Activated naive CD8-positive, alpha-beta T cell treated with anti-CD3 and anti-CD28 coated beads, Interleukin-2, amount 50 U/mL, for 16 hours (primary cell): ENCODE measurements around the gene PKP1.

Source experiments
- DNase-seq: peaks from one replicate; pipeline ENCODE4 v3.0.0-alpha.2; 2020; ENCODE audit warnings: low read depth, low spot score

Gene PKP1

DNA sequence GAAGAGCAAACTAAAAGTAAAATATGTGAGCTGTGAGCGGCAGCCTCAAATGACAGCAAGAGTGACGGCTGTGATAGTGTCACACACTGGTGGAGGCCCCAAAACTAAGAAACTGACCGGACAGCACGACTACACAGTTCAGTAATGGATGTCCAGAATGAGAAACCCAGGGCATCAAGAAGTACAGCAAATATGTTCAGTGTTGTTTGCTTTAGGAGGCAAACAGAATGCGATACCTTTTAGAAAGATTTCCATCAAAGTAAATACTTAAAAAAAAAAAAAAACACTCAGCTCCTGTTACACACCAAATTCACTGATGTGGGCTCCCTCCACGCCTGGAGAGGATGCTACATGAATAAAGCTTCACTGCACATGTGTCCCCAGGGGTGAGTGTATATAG lies 1.1 kb upstream of the PKP1 start:
- no peak for DNase-seq

DNA sequence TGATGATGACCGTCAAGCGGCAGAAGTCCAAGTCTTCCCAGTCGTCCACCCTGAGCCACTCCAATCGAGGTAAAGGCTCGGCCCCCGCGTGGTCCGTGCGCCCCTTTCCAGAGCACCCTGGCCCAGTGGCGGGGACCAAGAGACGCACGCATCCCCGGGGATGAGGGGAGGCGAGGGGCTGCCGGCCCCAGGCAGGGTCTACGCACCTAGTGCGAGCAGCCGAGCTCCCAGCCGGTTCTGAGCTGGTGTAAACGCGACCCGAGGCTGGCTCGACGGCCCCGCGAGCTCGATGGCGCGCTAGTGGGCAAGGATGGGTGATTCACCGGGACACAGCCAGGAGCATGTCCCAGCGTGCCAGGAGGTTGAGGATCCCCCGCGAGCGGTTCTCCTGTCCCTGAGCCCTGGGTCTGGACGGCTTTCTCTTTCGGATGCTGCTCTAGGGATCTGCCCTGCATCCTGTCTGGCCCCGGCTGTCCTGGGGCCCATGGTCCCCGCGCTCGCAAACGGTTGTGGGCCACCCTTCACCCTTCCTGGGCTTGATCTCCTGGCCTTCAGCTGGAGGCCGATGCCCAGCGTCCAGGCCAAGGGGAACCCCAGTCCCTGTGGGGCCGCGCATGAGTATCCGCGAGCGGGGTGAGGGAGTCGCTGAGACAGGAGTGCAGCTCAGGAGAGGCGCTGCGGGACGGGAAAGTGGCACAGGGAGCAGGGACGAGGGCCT lies 689 bp downstream of the PKP1 start:
- DNase-seq: no peak

DNA sequence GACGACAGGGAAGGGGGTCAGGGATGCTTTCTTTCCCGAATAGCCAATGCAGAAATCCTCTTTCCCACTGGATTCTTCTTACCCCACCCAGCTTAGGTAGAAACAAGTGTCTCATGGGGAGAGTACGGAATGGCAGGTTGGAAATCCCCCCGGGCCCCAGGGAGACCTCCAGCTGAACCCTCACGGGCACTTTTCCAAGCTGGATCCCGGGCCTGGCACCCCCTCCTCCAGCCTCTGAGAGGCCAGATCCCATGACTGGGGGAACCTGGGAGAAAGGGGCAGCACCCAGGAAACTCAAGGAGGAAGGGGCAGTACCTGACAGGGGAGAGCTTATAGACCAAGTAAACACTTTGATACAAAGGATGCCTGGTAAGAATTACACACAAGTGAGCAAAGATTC lies 1.3 kb downstream of the PKP1 start:
- DNase-seq: no peak

DNA sequence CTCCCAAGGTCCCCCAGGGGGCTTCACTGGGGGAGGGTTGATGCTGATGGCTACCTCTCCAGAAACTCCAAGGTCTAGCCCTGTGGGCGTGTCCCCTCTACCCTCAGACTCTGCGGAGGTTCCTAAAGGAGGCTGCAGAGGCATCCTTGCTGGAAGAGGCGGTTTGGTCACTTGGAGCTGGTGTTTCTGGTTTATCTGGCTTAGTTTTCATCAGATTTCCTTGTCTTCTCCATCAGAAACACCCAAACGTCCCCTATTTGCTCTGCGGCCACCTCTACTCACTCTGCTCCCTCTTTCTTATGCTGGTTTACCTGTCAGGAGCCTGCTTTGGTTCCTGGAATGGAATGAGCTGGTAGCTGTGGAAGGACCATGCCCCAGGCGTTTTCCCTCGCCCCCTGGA lies 2.5 kb downstream of the PKP1 start:
- no peak for DNase-seq

DNA sequence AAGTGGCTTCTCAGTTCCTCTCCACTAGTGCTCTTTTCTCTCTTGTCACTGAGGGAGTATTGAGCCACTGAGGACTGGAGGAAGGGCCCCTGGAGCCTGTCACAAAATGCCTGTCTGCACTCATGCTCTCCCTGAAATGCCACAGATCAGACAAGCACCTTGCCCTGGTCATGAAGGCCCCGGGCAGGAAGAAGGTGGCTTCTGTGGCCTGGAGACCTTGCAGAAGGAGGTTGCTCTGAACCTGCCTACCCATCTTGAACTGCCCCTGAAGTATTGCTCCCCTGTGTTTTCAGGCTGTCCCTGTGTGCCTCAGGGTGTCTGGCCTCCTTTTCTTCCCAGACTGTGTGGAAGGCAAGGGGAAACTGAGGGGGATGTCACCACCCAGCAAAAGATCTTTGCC lies 3.1 kb downstream of the PKP1 start:
- no peak for DNase-seq

DNA sequence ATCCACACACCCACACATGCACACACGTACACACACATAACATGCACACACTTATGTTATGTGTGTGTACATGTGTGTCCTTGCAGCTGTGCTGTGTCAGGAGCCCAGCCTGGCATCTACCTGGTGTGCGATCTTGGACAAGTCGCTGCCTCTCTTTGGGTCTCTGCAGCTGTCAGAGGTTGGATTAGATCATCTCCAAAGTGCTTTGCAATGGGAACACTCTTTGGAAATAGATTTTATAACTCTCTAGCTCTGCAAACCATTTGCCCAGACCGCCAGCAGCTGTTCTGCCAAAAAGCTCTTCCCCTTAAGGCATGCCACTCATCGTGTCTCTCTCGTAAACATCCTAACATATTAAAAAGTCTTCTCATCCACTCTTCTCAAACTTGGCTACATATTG lies 4.7 kb downstream of the PKP1 start:
- no peak for DNase-seq

DNA sequence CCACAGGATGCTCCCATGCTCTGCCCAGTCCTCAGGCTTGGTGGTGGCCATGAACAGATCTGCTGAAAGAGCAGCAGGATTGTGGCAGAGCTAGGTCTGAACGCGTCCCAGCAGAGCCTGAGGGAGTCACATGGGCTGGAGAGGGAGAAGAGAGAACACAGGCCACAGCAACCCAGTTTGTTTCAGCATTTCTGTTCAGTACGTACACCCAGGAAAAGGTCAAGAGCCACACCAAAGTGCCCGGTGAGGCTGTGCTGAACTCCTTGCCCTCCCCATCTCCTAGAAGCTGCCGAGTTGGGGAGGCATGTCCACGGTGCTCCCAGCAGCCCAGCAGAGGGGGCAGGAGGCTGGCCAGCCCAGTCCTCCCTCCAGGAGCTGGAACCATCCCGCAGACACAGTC lies 5.5 kb downstream of the PKP1 start:
- DNase-seq: no peak

DNA sequence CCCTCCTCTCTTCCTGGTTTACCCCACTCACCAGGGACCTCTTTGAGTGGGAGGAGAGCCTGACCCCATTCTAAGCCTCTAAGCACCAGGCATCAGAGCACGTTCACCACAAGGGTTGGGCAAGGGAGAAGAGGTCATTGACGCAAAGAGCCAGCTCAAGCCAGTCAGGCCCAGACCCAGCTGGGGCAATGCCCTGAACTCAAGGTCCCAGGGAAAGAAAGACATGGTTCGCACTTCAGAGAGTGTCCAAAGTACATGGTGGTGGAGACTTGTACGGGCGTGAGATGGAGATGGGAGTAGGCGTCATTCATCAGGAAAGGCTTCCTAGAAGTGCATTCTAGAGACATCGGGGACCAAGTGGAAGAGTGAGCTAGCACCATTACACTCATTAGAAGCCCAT lies 7.2 kb downstream of the PKP1 start:
- no peak for DNase-seq

DNA sequence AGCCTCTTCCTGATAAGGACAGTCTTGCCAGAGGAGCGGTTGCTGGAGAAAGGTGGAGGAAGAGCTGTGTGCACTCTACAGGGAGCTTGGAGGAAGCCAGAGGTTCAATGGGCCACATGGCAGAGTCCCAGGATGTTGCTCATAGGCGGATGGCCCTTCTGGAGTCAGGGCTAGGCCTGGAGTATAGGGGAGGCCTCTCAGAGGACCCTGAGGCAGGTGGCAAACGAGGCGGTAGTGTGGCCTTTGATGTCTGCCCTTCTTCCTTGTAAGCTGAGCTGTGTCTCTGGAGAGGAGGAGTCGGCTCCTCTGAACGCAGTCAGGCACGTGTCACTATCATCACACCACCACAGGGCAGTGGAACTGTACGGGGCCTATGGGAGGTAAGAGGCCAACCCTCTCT lies 8.6 kb downstream of the PKP1 start:
- DNase-seq: no peak

DNA sequence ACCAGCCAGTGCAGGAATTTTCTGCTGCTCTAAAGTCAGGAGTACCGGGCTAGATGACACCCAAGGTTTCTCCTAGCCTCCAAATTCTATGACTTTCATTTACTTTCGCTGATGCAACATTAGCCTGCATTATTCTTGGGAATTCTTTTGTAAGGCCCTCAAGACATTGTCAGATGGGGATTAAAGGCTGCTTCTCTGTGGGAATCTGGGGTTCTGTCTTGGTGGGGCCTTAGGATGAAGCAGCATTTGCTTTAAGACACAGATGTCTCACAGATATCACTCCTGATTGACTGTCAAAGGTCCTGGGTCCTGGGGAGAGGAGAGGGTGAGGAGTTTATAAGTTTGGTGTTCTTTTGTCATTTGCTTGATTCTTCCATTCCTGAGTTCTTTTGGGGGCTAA lies 11.6 kb downstream of the PKP1 start:
- no peak for DNase-seq

DNA sequence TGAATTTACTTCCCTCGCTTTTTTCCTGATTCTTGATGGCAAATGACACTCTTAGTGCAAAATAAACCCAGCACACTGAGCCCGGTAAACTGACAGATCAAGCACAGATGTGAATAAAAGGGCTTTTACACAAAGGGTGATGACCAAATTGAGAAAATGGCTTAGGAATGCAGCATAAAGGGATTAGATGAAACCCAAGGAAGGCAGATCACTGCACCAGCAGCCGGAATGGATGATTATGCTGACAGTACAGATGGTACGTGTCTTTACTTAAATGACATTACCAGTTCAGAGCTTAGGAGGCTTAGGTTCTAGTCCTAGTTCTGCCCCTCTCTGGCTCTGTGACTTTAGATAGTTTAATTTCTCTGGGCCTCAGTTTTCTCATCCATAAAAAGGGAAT lies 12.0 kb downstream of the PKP1 start:
- no peak for DNase-seq

DNA sequence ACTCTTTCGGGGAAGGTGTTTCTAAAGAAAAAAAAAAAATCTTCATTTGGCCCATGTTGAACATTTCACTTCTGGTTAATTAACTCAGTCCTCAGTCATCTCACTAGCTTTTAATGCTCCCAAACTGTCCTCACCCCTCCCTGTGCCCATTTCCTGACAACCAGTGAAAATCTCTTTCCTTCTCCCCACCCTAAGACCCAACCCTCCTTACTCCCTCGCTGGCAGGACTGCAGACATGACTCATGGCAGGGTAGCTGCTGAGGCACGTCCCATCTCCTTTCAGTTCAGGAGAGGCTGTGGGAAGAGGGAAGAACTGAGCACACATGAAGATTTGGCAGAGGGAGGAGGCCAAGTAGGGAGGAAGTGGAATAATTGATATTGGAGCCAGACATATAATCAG lies 12.6 kb downstream of the PKP1 start:
- no peak for DNase-seq

DNA sequence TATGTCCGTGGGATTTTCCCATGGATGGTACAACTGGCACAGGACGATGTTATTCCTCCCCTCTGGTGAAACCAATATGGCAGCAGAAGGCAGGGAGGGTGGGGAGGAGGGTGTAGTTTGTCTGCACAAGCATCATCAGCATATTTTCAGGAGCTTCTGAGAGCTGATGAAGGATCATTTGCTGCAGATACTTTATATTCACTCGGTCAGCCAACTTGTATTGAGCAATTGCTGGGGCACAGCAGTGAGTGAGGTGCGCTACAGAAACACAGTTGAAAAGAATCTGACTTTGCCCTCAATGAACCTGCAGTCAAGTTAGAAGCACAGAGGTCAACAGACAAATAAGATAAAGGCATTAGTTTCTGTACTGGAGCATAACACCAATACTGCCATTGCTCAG lies 13.0 kb downstream of the PKP1 start:
- DNase-seq: no peak

DNA sequence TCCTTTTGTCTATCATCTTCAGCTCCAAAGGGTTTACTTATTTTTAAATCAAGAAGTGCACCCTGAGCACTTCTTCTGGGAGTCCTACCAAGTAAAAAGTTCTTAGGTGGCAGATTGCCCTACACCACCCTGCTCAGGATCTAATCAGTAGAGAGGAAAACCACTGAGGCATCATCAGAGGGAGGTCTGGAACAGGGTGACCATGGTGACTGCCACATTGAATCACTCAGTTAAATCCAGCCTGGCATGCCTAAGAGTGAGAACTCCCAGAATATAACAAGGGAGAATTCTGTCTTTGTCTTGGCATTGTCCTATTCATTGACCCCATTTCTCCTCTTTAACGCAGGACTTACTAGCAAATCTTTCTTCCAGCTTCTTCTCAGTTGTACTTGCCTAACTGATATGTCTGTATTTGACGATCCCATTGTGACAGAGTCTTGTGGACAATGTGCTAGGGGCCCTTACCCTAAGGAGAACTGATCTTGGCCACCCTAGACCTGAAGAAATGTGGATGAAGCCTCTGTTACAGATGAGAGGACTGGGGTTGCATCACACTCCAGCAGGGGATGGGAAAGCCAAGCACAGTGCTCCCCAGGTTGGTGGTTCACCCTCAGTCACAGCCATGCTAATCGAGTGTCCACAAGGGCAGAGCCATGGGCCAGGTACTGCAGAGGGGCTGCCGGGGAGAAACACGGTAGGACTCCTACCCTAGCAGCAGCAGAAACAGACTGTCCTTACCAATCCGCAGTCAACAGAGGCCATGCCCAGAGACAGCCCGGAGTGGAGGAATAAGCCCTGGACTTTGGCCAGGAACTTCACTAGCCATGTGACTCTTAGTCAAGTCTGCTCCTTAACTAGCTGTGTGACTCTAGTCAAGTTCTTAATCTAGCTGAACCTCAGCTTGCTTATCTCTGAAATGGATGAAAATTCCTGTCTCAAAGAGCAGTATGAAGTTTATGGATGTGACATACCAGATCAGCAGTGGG lies 15.4 kb downstream of the PKP1 start:
- DNase-seq: no peak

DNA sequence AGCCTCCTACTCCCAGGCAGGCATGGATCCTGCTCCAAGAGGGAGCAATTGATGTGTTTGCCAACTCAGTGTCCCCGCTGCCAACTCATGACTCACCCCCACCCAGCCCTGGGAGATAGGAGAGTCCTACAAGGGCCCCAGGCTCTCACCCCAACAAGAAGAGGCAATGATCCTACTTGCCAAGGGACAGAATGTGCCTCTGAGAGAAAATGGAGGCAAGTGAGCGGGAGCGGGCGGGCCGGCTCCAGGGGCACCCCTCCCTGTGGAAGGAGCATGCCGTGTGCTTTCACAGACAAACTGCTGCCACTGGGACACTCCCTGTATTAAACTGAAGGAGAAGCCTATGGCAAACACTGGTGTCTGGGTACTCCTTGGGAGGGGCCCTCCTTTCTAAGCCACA lies 16.7 kb downstream of the PKP1 start:
- no peak for DNase-seq

DNA sequence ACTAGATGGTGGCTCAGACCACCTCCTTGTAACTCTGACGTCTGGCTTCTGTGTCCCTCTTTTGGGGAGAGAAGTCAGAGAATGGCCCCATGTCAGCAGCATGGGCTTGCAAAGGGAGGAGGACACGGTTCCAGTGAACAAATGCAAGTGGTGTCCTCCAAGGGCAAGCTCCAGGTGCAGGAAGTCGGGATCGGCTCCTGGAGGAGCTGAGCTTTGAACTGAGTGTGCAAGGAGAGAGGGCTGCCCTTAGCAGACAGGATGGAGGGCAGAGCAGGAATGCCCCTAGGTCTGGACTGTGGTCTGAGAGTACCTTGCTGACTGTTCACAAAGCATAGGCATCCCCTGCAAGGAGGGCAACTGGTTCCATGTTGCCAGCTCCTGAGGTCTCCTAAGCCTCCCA lies 17.3 kb downstream of the PKP1 start:
- no peak for DNase-seq

DNA sequence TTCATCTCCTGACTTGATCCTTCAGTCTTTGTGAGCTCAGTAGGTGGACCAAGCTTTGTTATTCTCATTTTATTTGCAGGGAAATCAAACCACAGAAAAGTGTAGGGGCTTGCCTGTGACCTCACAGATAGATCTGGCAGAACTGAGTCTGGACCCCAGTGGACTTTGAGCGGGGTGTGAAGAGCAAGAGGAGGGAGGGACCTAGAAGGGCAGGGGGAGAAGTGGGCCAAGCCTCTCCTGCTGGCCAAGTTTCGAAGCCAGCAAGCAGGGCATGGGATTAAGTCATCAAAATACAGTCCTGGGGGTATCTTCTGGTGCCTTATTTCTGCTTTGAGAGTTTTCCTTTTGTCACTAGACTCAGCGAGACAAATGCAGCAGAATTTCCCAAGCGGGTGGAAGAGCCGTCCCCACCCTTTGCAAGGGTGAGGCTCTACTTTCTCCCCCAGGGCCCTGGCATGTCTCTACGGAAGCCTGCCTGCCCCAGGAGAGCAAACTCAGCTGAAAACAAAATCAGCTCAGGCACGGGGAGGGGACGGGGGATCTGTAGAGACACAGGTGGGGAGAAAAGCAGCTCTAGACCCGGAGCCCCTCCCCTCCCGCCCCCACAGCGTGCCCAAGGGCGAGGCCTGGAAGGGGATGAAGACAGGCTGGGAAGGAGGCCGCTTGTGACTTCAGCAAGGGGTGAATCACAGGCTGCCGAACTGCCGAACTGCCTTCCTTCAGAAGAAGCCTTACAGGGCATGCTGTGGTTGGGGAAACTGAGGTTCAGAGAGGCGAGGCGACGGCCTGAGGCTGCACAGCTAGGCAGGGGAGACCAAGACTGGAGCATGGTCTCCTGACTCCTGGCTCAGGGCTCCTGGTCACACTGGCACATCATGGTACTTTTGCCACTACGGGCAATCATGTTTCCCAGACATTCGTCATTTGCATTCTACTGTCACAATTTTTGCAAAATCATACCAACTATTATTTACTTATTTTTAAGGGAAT lies 19.2 kb downstream of the PKP1 start:
- DNase-seq: no peak

DNA sequence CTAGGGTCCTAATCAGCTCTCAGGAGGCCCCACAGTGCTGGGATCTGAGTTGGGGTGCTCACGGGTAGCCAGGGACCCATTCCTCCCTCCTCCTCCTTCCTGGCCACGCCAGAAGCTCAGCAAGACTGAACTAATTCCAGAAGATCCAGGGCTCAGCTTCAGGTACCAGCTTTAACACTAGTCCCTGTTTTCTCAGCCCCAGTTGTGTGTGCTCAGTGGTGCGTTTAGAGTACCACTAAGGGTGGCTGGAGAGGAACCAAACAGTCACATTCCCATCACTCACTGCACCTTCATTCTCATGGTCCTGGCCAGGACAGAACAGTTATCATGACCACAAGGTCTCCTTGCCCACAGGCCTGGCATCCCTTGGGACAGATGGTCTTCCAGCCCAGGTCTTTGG lies 20.8 kb downstream of the PKP1 start:
- DNase-seq: no peak

DNA sequence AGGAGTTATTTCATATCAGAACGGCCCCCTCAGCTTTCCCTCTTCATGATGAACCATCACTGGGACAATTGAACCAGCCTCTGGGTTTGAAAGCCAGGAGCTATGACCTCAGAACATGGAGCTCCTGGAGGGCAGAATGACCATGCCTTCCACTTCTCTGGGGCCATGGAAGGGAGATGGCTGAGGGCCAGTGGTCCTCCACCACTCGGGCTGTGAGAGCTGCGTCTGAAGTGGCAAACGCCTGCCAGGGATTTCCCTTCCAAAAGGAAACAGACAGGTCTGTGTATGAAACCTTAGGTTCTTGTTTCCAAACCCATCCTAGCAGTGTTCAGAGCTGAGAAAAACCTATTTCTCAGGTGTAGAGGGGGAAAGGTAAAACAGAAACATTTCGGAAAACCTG lies 22.5 kb downstream of the PKP1 start:
- no peak for DNase-seq

DNA sequence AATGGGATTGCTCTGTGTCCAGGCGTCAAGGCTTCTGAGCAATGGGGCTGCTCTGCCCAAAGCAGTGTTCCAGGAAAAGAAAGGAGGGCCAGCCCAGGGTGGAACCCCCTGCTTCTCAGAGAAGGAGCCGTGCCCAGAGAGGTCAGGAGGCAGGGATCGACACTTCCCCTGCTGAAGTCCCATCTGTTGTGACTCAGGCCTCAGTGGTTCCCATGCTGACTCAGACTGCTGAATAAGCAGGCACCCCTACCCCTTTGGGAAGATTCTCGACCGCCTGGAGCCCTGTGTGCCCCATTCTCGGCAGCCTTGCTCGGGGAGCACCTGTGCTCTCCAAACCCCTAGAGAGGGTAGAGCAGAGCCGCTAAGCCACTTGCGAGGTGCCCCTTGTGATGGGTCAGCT lies 23.9 kb downstream of the PKP1 start:
- no peak for DNase-seq

DNA sequence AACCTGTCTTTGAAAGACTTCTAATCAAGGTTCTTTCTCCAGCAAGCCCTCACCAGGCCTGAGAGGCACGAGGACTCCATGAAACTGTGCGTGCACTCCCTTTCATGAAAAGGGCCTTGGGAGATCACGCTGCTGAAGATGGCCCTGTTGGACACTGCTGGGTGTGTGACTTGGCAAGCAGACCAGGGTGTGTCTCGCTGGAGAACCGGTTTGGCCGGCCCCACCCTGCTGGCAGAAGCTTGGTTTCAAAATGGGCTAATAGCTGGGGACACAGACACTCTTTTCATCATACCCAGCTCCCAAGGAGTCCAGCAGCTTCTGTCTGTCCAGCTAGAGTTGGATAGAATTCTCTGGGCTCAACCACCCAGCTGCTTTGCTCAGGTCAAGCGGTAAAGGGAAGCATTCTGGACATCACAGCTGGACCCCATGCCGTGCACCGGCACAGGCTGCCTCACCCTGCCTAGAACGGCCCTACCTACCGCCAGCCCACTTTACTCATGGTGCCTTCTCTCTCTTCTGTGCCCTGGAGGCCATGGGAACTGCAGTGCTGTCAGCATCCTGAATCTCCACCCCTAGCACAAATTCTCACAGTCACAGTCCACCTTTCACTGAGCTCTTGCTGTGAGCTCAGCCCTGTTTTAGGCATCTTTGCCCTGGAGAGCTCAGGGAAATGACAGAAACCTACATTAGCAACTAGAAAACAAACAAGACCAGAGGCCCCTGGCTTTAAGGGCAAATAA lies 24.6 kb downstream of the PKP1 start:
- no peak for DNase-seq
